Neural cell (in vitro differentiated cells): ENCODE measurements around the gene LRP1. TPM values are rescaled to one million over a fixed set of nuclear protein-coding genes. Genes with fewer than 3 reads are reported as not detected.

Experiments used
- H2AFZ ChIP-seq: fragments of 200-600, 300-800 bp; sonication (generic), shearing (Covaris generic); 2 replicates; pipeline ENCODE4 v1.6.0; 2014; ENCODE audit warnings: low read depth, mild to moderate bottlenecking, antibody characterized with exemption, low read length, moderate library complexity
- H3F3A ChIP-seq: fragments of 200-600 bp; shearing (Covaris generic); 2 replicates; pipeline ENCODE4 v1.6.1; 2016; ENCODE audit warnings: mild to moderate bottlenecking, moderate library complexity, mixed read lengths, antibody characterized with exemption, low read length; ENCODE audit not compliant: insufficient read depth, poor library complexity, severe bottlenecking
- H3K27ac ChIP-seq: fragments of 200-600, 300-800 bp; sonication (generic), shearing (Covaris generic); 2 replicates; pipeline ENCODE4 v1.5.1; 2014; ENCODE audit warnings: mild to moderate bottlenecking, low read length, moderate library complexity
- H3K27me3 ChIP-seq: fragments of 300-800, 200-600 bp; sonication (generic), shearing (Covaris generic); 2 replicates; pipeline ENCODE4 v1.6.0; 2014; ENCODE audit warnings: mild to moderate bottlenecking, low read depth, low read length, moderate library complexity; ENCODE audit not compliant: insufficient read depth
- H3K36me3 ChIP-seq: fragments of 300-800, 200-600 bp; sonication (generic), shearing (Covaris generic); 2 replicates; pipeline ENCODE4 v1.5.1; 2014; ENCODE audit warnings: mild to moderate bottlenecking, antibody characterized with exemption, low read length, moderate library complexity; ENCODE audit not compliant: insufficient read depth
- H3K4me2 ChIP-seq: fragments of 300-800, 200-600 bp; sonication (generic), shearing (Covaris generic); 2 replicates; pipeline ENCODE4 v1.6.0; 2014; ENCODE audit warnings: mild to moderate bottlenecking, low read length
- H3K4me3 ChIP-seq: fragments of 300-800, 200-600 bp; sonication (generic), shearing (Covaris generic); 2 replicates; pipeline ENCODE4 v1.5.1; 2014; ENCODE audit warnings: mild to moderate bottlenecking, low read length, moderate library complexity
- H3K79me2 ChIP-seq: fragments of 200-600 bp; shearing (Covaris generic); replicated peaks from 2 replicates; pipeline ENCODE4 v1.6.0; 2014; ENCODE audit warnings: mild to moderate bottlenecking, low read length, moderate library complexity; ENCODE audit not compliant: insufficient read depth
- H3K9ac ChIP-seq: fragments of 300-800, 200-600 bp; sonication (generic), shearing (Covaris generic); 2 replicates; pipeline ENCODE4 v1.6.1; 2016; ENCODE audit warnings: mild to moderate bottlenecking, low read length, mixed read lengths
- H3K9me2 ChIP-seq: fragments of 200-600 bp; shearing (Covaris generic); 2 replicates; pipeline ENCODE4 v1.6.1; 2016; ENCODE audit warnings: mild to moderate bottlenecking, low read length, mixed read lengths; ENCODE audit not compliant: insufficient read depth
- H3K9me3 ChIP-seq: fragments of 200-600, 300-800 bp; sonication (generic), shearing (Covaris generic); 2 replicates; pipeline ENCODE4 v1.6.1; 2016; ENCODE audit warnings: mild to moderate bottlenecking, mixed run types, low read length, moderate library complexity, mixed read lengths
- H4K20me1 ChIP-seq: fragments of 200-600 bp; shearing (Covaris generic); 2 replicates; pipeline ENCODE4 v1.6.1; 2016; ENCODE audit warnings: mild to moderate bottlenecking, mixed run types; ENCODE audit not compliant: insufficient read depth
- EP300 ChIP-seq: fragments of 450-650 bp; conservative IDR thresholded peaks from 2 replicates; pipeline ENCODE4 v1.6.1; 2014; ENCODE audit warnings: antibody characterized with exemption, mild to moderate bottlenecking, moderate library complexity; ENCODE audit not compliant: poor library complexity, severe bottlenecking
- EZH2 ChIP-seq: fragments of 200-600, 300-800 bp; shearing (Covaris generic), sonication (generic); IDR thresholded peaks from 2 replicates; pipeline ENCODE4 v1.6.1; 2014; ENCODE audit warnings: antibody characterized with exemption, low read length, borderline replicate concordance, mild to moderate bottlenecking; ENCODE audit not compliant: insufficient read depth, poor library complexity, severe bottlenecking
- MXI1 ChIP-seq: fragments of 450-650 bp; conservative IDR thresholded peaks from 2 replicates; pipeline ENCODE4 v1.6.1; 2014; ENCODE audit warnings: antibody characterized with exemption, mild to moderate bottlenecking; ENCODE audit not compliant: poor library complexity, severe bottlenecking
- POLR2AphosphoS5 ChIP-seq: IDR thresholded peaks from 2 replicates; pipeline ENCODE4 v1.6.1; 2012
- RAD21 ChIP-seq: fragments of 450-650 bp; conservative IDR thresholded peaks from 2 replicates; pipeline ENCODE4 v1.6.1; 2014; ENCODE audit warnings: antibody characterized with exemption, mild to moderate bottlenecking, moderate library complexity
- SMC3 ChIP-seq: fragments of 450-650 bp; conservative IDR thresholded peaks from 2 replicates; pipeline ENCODE4 v1.6.1; 2014; ENCODE audit warnings: antibody characterized with exemption, mild to moderate bottlenecking, moderate library complexity; ENCODE audit not compliant: poor library complexity
- TAF1 ChIP-seq: IDR thresholded peaks from 2 replicates; pipeline ENCODE4 v1.6.1; 2012; ENCODE audit warnings: low read depth
- polyA plus RNA-seq: library from polyadenylated mRNA; depleted of rRNA; stranded (reverse); fragments of >200 nt; gene quantifications from 2 replicates; pipeline ENCODE4 v1.2.3, GENCODE V29; 2014
- TF ChIP-seq, protein P1 (sequence below): IDR thresholded peaks from 2 replicates; pipeline ENCODE4 v1.6.1; 2012; ENCODE audit warnings: borderline replicate concordance
- TF ChIP-seq, protein P2 (sequence below): fragments of 450-650 bp; IDR thresholded peaks from 2 replicates; pipeline ENCODE4 v1.5.1; 2014; ENCODE audit warnings: antibody characterized with exemption, mild to moderate bottlenecking, moderate library complexity; ENCODE audit not compliant: poor library complexity, severe bottlenecking

LRP1 gene
- polyA plus RNA-seq, 1 donor from 2014 or later, result 18.2 TPM

DNA sequence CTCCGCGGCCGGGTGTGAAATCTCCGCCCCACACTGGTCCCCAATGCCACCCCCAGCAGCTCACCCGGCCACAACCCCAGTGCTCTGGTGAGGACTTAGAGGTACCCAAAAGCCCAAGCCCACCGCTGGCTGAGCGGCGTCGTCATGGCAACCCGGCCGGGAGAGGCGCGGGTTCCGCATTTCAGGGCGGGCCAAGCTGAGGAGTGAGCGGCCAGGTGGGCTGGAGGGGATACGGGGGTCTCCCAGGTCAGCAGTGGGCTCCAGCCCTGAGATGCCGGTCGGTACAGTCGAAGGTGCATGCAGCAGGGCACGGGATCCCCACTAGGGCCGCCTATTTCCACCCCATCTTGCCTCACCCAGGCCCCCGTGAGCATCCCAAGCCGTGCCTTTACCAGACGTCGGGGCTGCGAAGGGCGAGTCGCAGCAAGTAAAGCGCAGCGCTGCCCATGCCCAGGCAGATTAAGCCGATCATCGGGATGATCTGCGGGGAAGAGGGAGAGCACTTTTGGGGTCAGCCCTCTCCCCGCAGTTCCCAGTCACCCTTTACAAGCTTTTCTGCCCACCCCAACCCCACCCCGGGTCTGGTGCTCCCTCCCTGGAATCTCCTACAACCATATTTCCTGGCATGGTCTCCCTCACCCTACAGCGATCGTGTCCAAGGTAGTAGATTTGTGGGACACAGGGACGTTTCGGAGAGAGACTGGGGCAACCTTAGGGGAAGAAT lies 108.1 kb downstream of the LRP1 start:
- Histone ChIP-seq H3K4me2 (no peak overlapping the region), H3K9me2 (no peaks in the 10 kb centered on the region), H3K27ac (no peak overlapping the region), H4K20me1 (no peaks in the 10 kb centered on the region), H3K36me3 (no peaks in the 10 kb centered on the region), H3K9me3 (no peaks in the 10 kb centered on the region), H3K9ac (no peak overlapping the region), H3K4me3 (peak overlapping the region; percentile 30), H2AFZ (no peak overlapping the region), H3F3A (no peaks in the 10 kb centered on the region), H3K79me2 (no peaks in the 10 kb centered on the region), H3K27me3 (peaks cover 42% of the 10 kb centered on the region)
- TF ChIP-seq EP300 (no peak), MXI1 (no peak), EZH2 (no peak)
- TF ChIP-seq, protein P1, sequence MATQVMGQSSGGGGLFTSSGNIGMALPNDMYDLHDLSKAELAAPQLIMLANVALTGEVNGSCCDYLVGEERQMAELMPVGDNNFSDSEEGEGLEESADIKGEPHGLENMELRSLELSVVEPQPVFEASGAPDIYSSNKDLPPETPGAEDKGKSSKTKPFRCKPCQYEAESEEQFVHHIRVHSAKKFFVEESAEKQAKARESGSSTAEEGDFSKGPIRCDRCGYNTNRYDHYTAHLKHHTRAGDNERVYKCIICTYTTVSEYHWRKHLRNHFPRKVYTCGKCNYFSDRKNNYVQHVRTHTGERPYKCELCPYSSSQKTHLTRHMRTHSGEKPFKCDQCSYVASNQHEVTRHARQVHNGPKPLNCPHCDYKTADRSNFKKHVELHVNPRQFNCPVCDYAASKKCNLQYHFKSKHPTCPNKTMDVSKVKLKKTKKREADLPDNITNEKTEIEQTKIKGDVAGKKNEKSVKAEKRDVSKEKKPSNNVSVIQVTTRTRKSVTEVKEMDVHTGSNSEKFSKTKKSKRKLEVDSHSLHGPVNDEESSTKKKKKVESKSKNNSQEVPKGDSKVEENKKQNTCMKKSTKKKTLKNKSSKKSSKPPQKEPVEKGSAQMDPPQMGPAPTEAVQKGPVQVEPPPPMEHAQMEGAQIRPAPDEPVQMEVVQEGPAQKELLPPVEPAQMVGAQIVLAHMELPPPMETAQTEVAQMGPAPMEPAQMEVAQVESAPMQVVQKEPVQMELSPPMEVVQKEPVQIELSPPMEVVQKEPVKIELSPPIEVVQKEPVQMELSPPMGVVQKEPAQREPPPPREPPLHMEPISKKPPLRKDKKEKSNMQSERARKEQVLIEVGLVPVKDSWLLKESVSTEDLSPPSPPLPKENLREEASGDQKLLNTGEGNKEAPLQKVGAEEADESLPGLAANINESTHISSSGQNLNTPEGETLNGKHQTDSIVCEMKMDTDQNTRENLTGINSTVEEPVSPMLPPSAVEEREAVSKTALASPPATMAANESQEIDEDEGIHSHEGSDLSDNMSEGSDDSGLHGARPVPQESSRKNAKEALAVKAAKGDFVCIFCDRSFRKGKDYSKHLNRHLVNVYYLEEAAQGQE, result no peak

DNA sequence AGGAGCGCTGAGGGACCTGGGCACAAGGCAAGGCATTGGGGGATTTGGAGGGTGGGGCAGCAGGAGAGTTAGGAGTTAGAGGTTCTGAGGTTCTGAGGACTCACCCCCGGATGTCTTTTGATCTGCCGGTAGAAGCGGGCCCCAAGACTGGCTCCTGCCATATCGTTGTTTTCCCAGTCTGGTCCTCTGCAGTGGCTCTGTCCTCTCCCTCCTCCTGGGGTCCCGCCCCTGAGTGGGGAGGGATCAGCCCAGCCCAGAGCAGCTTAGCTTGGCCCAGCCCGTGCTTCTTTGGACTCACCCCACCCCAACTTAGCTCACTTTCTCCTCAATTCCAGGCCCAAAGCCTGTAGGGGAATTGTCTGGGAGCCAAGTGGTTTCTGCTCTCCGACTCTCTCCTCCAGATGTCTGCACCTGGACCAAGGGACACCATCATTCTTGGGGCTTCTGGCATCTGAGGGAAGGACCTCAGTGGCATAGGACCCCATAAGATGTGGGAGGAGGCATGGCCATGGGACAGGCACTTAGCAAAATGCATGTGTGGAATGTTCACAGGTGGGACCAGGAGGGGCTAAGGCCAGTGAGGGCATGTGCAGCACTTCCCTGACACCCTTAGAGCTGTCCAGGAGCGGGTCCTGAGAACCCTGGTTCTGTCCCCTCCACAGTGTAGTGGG lies 108.8 kb downstream of the LRP1 start:
- Histone ChIP-seq H3K9ac (no peak overlapping the region), H3K27ac (no peak overlapping the region), H2AFZ (no peak overlapping the region), H3K36me3 (no peaks in the 10 kb centered on the region), H3K79me2 (no peaks in the 10 kb centered on the region), H3K9me2 (no peaks in the 10 kb centered on the region), H3K4me3 (no peak overlapping the region), H3F3A (no peaks in the 10 kb centered on the region), H4K20me1 (no peaks in the 10 kb centered on the region), H3K9me3 (no peaks in the 10 kb centered on the region), H3K27me3 (peaks cover 49% of the 10 kb centered on the region), H3K4me2 (no peak overlapping the region)
- TF ChIP-seq SMC3 (no peak), MXI1 (no peak), POLR2AphosphoS5 (no peak), EP300 (no peak), RAD21 (no peak), TAF1 (no peak), EZH2 (no peak)
- TF ChIP-seq, protein P1, result no peak
- TF ChIP-seq, protein P2, sequence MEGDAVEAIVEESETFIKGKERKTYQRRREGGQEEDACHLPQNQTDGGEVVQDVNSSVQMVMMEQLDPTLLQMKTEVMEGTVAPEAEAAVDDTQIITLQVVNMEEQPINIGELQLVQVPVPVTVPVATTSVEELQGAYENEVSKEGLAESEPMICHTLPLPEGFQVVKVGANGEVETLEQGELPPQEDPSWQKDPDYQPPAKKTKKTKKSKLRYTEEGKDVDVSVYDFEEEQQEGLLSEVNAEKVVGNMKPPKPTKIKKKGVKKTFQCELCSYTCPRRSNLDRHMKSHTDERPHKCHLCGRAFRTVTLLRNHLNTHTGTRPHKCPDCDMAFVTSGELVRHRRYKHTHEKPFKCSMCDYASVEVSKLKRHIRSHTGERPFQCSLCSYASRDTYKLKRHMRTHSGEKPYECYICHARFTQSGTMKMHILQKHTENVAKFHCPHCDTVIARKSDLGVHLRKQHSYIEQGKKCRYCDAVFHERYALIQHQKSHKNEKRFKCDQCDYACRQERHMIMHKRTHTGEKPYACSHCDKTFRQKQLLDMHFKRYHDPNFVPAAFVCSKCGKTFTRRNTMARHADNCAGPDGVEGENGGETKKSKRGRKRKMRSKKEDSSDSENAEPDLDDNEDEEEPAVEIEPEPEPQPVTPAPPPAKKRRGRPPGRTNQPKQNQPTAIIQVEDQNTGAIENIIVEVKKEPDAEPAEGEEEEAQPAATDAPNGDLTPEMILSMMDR, result no peak
